NCI-H2171 (cell line): ENCODE data around the gene TRIM65.
A peak's percentile ranks its signal among the peaks of the same experiment; 100 is the strongest.

ENCODE experiments used
- DNase-seq: peaks from one replicate; lab custom pipeline; 2025; lab: John Stamatoyannopoulos, UW

TRIM65 gene

GRCh38 chr17:75917141-75917916 lies 20.6 kb upstream of the TRIM65 start:
- DNase-seq, result peak; percentile 39

DNA sequence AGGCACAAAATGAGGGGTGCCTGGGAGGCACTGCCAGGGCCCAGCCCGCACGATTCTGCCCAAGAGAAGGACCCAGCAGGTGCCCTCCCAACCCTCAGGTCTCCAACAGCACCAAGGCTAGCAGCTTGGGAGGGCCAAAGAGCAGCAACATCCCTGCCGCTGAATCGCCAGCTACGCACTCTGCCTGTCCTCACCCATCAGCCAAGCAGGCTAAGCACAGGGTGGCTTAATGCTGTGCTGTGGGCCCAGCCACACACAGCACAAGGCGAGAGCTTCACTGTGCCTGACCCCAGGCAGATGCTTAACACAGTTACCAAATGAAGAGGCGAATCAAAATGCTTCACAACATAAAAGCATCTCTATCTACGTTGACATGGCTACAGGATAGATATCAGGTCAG lies 18.5 kb upstream of the TRIM65 start:
- no peak for DNase-seq

DNA sequence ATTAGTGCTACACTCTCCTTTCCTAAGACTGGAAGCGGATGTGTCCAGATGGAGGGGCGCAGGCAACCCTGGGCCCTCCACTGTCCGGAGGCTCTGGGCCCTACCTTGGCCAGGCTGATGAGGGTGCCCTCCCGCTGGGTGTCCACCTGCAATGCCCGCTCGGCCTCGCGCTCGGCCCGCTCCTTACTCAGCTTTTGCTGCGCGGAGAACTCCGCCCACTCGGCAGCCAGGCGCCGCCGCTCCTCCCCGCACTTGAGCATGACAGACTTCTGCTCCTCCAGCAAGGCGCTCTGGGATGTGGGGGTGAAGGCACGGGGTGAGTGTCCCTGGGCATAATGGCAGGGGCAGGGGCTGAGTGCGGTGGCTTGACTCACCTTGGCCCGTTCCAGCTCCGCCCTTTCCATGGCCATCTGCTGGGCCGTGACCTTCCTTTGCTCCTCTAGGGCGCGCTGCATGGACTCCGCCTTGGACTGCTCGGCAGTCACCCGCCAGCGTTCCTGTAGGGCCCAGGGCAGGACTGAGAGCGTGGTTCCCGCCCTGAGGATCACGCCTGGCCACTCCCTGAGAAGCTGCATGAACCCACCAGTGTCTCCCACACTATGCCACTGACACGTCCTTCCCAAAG lies 18.0 kb upstream of the TRIM65 start:
- DNase-seq, result no peak

- DNase-seq, result no peak
Measured at GRCh38 chr17:75913537-75914210, 16.9 kb upstream of the TRIM65 start.

GRCh38 chr17:75910699-75911098 lies 13.9 kb upstream of the TRIM65 start:
- DNase-seq, result no peak

- DNase-seq, result peak; percentile 66
Measured at GRCh38 chr17:75909812-75910274, 13.1 kb upstream of the TRIM65 start.

- DNase-seq, result peak; percentile 79
Measured at GRCh38 chr17:75909051-75909811, 12.5 kb upstream of the TRIM65 start.

GRCh38 chr17:75908201-75908600 lies 11.4 kb upstream of the TRIM65 start:
- no peak for DNase-seq

- no peak for DNase-seq
Measured at GRCh38 chr17:75906143-75906884, 9.6 kb upstream of the TRIM65 start.

- DNase-seq, result peak; percentile 94
Measured at GRCh38 chr17:75904749-75905521, 8.2 kb upstream of the TRIM65 start, which contains the start of gene MRPL38. TSS of gene MRPL38 (minus strand) at chr17:75904884. CDS start at chr17:75904875, 9 bp downstream.

- DNase-seq, result no peak
Measured at GRCh38 chr17:75902406-75902805, 5.7 kb upstream of the TRIM65 start.

- DNase-seq, result no peak
Measured at GRCh38 chr17:75901727-75902126, 5.0 kb upstream of the TRIM65 start.

GRCh38 chr17:75900691-75901533 lies 4.2 kb upstream of the TRIM65 start:
- no peak for DNase-seq

GRCh38 chr17:75899767-75900468 lies 3.2 kb upstream of the TRIM65 start:
- DNase-seq, result no peak

GRCh38 chr17:75899353-75899752 lies 2.6 kb upstream of the TRIM65 start:
- DNase-seq, result no peak

- no peak for DNase-seq
Measured at GRCh38 chr17:75898791-75899190, 2.0 kb upstream of the TRIM65 start.

DNA sequence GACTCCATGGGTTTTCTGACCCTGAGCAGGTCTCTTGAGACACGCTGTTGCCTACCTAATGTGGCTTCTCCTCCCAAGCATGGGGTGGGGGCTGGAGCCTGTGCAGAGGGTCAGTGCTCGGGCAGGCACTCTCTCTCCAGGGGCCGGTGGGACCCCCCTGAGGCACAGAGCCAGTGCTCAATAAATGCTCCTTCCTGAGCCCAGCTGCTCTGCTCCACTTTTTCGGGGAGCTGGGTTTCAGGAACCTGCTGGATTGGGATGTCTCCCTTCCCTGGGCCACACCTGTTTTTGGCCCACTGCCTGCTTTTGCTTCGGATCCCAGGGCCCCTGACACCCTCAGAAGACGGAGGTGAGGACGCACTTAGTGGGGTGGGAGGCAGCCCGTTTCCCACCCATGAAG lies 1.3 kb upstream of the TRIM65 start:
- no peak for DNase-seq

DNA sequence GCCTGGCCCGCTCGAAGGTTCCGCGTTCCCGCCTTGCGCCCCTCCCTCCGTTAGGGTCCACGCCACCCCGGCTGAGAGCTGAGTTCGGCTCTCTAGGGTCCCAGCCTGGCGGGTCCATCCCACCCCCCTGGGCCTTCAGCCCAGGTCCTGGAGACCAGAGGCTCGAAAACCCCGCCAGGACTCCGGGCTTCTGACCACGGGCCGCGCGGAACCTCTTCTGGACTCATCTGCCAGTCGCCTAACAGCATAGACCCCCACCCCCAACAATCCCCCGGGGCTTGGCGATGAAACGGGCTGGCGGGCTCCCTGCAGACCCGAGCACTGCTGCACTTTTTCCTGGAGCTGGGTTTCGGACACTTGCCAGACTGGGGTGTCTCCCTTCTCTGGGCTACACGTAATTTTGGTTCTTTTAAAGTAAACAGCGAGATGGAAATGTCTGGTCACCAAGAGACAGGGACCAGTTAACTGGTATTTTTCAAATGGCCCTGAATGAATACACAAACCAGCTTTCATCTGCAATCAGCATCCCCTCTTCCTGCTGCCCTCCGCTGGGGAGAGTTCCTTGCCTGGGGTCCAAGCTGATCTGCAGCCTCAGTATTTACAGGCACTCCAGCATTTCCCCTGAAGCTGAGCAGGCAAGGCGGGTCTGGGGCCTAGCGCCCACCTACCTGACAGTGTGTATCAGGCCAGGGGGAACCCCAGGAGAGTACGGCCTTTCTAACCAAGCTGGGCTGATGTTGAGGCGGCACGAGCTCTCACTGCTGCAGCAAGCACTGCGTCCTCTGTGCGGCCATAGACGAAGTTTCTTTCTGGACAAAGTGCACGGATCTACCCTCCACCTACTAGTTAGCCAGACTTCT lies 639 bp upstream of the TRIM65 start:
- DNase-seq, result no peak
